Hindlimb muscle (tissue), 1 donor: ENCODE results near the gene NOXA1. TPM values are rescaled to one million over a fixed set of nuclear protein-coding genes. Genes with fewer than 3 reads are reported as not detected.
"Not testable (repeated sequence)": the region's sequence is repeated elsewhere in the genome, so short reads cannot be mapped to it uniquely, and the experiment has no call there.

ENCODE experiments used
- DNase-seq: peaks from one replicate; pipeline ENCODE4 v3.0.0-alpha.2; 2013
- polyA plus RNA-seq: library from polyadenylated mRNA; unstranded; fragments of 120-200 nt; gene quantifications from one replicate; pipeline ENCODE4 v1.2.1, GENCODE V29; 2013; ENCODE audit not compliant: insufficient read length

Gene NOXA1
- polyA plus RNA-seq, 1 donor = 4.2 TPM

DNA sequence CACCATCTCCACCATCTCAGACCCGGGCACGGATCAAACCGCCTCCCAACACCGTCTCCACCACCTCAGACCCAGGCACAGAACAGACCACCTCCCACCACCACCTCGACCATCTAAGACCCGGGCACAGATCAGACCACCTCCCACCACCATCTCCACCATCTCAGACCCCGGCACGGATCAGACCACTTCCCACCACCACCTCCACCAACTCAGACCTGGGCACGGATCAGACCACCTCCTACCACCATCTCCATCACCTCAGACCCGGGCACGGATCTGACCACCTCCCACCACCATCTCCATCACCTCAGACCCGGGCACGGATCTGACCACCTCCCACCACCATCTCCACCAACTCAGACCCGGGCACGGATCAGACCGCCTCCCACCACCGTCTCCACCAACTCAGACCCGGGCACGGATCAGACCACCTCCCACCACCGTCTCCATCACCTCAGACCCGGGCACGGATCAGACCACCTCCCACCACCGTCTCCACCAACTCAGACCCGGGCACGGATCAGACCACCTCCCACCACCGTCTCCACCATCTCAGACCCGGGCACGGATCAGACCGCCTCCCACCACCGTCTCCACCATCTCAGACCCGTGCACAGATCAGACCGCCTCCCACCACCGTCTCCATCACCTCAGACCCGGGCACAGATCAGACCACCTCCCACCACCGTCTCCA lies 43.3 kb downstream of the NOXA1 start:
- not testable (repeated sequence) for DNase-seq

DNA sequence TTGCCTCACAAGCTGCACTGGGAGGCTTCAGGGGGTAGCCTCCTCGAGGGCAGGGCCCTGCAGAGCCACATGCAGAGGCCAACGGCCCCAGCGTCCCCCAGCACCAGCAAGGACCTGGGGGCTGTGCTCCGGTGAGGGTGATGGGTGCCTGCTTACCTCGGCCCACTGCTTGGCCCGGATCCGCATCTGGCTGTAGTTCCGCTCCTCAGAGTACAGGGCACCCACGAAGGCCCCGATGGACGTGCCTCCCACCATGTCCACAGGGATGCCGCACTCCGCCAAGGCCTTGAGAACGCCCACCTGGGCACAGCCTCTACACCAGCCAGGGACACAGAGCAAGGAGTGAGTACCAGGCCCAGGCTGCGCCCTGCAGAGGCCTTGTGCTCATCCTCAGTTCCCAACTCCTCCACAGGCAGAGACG lies 44.0 kb downstream of the NOXA1 start:
- no peak for DNase-seq

DNA sequence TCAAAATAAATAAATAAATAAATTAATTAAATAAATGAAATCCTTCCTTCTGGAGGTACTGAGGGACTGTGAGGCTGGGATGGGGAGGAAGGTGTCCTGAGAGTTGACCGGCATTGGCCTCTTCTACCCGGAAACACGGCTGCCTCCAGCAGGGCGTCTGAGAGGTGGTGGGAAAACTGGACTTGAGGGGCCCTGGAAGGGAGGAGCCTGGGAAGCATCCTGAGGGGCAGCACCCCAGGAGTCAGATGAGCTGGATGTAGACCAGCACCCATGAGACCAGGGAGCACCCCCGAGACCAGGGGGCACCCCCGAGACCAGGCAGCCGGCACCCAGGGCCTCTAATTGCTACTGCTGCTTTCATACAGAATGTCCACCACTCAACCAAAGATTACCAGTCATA lies 44.7 kb downstream of the NOXA1 start:
- no peak for DNase-seq

DNA sequence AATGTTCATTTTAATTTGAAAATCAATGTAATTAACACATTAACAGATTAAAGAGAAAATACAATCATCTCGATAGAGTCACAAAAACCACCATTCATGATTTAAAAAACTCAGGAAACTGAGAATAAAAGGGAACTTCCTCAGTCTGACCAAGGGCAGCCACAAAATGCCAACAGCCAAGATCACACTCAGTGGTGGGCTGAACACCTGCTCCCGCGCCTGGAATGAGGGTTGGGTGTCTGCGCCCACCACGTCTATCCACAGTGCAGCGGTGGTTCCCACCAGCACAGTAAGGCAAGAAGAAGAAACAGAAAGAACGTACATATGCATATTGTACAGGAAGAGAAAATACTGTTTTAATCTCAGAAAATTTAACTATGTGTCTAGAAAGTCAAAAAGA lies 47.6 kb downstream of the NOXA1 start:
- no peak for DNase-seq

DNA sequence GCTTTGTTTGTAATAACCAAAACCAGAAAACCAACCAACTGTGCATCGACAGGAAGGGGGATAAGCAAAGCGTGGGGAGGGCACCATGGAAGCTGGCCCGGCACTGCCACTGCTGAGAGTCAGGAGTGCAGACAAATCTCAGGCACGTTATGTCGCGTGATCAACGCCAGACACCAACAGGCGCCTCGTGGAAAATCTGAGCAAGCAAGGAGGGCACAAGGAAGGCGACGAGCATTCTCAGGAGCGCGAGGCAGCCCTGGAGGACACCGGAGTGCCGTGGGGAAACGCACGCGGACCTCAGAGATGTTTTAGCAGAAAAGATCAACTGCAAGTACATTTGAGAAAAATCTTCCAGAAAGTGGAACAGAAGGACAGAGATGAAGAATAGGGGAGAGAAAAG lies 51.1 kb downstream of the NOXA1 start:
- no peak for DNase-seq

DNA sequence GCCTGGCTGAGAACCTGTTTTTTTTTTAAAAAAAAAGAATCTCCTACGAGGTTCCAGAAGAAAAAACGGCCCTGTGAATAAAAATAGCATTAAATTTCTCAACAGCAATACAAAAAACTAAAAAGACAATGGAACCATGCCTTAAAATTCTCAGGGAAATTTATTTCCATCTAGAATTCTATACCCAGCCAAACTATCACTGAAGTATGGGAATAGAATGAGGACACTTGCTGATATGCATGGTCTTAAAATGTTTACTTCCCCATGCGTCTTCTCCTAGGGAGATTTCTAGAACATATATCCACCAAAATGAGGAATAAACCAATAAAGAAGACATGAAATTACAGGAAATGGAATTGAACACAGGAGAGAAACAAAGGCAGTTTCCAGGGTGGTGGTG lies 52.5 kb downstream of the NOXA1 start:
- DNase-seq = no peak

DNA sequence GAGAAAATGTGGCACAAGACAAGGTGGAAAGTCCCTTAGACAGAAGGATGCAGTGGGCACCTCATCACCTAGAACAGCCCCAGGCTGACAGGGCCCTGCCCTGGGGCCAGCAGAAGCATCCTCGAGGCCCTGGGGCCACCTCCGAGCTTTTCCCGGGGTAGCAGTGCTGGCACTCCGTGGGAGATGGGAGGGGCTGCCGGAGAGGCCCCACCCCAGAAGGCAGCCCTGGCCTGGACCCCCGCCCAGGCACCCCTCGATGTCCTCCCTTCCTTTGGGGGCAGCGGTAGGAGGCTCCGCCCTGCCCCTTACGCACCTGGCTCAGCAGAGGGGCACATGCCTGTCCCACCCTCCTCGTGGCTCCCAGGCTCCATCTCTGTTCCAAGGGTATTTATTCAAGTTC lies 53.7 kb downstream of the NOXA1 start:
- DNase-seq = no peak

DNA sequence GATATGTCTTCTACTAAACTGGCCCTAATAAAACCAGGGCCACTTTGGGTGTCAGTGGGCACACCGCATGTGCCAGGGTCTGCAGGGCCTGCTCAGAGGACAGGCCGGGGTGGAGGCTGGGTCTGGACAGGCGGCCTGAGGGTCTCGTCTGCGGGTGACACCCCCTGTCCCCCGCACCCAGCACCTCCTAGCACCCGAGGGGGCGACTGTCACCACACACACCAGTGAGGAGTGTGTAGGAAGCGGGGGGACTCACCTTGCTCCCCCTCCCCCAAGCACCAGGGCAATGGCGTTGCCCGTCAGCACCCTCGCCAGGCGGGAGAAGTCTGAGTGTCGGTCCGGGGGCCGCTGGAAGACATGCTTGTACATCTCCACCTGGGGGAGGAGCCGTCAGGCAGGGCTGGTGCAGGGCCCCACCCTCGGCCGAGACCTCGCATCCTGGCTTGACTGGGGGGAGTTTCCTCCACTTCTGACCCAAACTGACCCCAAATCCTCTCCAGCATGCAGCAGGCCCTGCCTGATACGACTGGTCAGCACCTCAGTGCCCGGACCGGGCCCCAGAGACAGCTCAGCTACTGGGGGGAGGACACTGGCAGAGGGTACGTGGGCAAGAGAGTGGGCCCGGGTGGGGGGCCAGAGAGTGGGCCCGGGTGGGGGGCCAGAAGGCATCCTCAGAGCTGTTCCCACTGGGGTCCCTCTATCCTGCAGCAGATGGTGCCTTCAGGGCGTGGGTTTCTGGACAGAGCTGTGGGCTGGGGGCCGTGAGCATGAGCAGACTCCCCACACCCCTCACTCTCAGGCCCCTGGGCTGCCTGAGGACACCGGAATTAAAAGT lies 54.8 kb downstream of the NOXA1 start:
- DNase-seq = no peak

DNA sequence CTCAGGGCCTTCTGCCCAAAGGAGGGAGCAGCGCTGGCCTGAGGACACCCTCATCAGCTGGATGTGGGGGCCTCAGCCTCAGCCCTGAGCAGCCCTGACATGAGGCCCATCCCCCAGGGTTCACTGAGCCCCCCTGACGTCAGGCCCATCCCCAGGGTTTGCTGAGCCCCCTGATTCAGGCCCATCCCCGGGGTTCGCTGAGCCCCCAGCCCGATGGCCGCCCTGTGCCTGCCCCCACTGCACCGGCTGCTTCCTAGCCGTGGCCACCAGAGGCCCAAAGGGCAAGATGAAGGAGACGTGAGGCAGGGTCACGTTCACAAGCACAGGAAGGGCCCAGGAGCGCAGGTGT lies 55.4 kb downstream of the NOXA1 start:
- DNase-seq = no peak

DNA sequence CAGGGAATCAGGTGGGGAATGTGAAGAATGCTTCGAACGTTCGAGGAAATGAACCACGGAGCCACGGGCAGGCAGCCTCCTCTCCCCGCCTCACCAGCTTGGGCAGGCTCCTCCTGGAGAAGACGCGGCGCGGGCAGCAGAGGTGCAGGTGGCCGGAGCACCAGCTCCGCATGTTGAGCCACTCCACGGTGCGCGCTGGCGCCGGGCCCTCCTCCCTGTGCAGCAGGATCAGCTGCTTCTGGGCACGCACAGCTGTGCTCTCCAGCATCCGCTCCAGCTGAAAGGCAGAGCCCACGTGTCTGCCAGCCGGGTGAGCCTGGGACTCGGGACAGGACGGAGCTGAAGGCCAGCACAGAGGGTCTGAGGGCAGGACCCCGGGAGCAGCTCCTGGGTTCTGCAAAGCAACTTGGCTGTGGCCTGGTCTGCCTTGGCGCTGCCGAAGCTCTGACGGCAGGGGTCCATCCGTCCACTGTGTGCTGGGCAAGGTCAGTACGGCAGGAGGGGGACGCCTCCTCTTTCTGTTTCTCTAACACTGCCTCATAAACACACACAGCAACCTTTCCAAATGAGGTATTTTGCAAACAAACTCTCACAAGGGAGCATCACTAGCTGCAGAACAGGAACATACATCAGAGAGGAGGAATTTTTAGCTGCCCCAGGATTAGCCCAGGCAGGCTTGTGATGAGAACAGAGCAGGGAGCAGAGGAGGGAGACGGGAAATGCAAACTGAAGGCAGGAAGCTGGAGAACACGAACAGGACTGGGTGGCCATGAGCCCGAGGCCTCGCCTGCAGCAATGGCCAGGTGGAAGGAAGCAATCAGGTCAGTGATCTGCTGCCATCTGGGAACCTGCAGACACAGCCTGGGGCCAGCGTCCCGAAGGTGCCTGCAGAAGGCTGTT lies 56.0 kb downstream of the NOXA1 start:
- no peak for DNase-seq

DNA sequence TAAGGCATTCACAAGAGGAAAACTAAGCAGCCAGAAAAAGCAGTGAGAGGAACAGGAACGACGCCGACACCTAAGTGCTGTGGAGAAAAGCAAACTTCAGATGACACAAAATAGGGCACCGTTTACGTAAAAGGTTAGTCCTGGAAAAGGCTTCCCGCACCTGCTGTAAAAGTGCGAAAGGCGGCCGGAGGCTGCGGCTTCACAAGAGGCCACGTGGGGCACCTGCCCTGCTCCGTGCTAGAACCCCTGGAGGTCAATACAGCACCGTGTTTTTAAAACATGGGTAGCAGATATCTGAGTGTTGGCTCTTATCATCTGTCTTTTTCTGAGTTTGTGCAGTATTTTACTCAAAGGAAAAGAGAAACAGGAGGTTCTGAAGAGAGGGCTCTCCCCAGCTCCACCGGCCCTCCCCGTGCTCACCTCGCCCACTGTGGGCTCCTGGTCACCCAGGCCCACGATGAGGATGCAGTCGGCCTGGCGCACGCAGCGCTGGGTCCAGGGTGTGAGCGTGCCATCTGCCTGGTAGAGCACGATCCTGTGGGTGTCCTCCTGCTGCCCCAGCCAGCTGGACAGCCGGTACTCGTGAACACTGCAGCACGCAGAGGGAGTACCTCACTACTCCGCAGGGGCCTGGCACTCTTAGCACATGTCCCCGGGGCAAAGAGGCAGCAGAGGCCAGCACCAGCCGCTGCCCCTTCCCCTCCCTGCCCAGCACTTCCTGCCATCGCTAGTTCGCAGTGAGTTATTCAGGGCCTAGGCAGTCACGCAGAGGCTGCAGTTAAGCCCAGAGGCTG lies 56.9 kb downstream of the NOXA1 start:
- DNase-seq = no peak

DNA sequence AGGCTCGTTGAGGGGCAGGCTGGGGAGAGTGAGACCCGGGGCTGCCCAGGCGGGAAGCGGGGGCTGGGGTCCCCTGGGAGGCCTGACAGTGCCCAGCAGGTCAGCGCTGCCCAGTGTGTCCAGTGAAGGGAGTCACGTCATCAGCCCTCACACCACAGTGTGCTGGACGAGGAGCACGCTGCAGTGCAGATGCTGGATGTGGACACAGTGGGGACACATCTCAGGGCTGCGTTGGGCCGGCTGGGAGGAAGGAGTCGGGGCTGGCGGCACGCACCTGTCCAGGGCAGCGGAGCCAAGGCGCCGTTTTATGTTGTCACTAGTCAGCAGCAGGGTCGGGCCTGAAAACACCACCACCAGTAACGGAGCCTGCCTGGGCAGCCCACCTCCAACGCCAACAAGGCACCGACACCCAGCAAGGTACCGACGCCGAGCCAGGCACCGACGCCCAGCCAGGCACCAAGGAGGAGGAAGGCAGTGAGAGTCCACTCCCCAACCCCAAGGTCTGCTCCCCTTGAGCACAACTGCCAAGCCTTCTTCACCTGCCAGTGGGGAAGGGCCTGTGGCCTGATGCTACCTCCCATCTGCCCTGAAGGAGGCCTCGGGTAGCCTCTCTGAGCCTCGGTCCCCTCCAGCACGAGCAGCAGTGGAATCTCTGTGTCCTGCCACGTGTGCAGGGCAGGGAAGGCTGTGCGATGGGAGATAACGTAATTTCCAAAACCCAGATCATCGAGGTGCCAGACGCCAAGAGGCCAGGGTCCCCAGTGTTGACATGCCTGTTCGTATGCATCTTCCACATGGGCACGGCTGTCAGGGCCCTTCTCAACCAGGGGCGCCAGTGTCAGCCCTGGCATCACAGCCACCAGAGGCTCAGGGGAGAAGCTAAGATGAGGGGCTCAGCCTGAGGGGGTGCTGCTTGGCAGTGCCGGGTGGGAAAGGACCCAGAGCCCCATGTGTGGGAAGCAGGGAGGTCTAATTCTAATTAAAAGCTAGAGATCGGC lies 57.8 kb downstream of the NOXA1 start:
- DNase-seq = no peak

DNA sequence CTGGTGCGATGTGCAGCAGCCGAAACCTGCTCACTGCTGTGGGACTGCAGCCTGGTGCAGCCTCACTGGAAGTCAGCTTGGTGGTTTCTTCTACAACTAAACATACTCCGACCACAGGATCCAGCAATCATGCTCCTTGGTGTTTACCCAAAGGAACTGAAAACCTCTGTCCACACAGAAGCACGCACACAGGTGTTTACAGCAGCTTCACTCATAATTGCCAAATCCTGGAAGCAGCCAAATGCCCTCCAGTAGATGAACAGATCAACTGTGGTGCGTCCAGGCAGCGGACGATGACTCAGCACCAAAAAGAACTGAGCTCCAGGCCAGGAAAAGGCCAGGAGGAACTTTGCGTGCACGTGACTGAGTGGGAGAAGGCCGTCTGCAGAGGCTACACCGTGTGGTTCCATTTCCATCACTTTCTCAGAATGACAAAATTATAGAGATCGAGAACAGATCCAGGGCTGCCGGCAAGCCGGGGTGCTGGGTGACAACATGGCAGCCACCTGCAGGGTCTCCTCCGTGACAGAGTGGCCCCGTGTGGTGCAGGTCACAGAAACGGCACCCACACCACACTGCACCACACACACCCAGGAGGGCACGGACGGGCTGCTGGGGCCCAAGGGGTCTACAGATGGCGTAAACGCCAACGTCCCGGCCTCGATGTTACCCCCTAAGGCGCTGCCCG lies 59.0 kb downstream of the NOXA1 start:
- DNase-seq = no peak

Other genes with a start within 250 kb of the NOXA1 start
- 36.3 TPM for gene ANAPC2, start 234.8 kb upstream of the NOXA1 start, polyA plus RNA-seq
- gene SSNA1, start 234.7 kb upstream of the NOXA1 start, polyA plus RNA-seq = 66.5 TPM
- gene TPRN, start 222.7 kb upstream of the NOXA1 start, polyA plus RNA-seq = 14.0 TPM
- gene TMEM203, start 217.7 kb upstream of the NOXA1 start, polyA plus RNA-seq = 36.1 TPM
- 10.5 TPM for gene NDOR1, start 217.7 kb upstream of the NOXA1 start, polyA plus RNA-seq
- gene RNF208, start 201.2 kb upstream of the NOXA1 start, polyA plus RNA-seq = 4.2 TPM
- gene CYSRT1, start 198.2 kb upstream of the NOXA1 start, polyA plus RNA-seq = 2.5 TPM
- gene RNF224, start 195.9 kb upstream of the NOXA1 start, polyA plus RNA-seq = 2.1 TPM
- gene SLC34A3, start 192.5 kb upstream of the NOXA1 start, polyA plus RNA-seq = 1.8 TPM
- gene TUBB4B, start 182.1 kb upstream of the NOXA1 start, polyA plus RNA-seq = 145 TPM
- not detected for gene STPG3, start 172.1 kb upstream of the NOXA1 start, polyA plus RNA-seq
- 53.1 TPM for gene NELFB, start 168.1 kb upstream of the NOXA1 start, polyA plus RNA-seq
- gene TOR4A, start 145.7 kb upstream of the NOXA1 start, polyA plus RNA-seq = 7.9 TPM
- gene NRARP, start 121.1 kb upstream of the NOXA1 start, polyA plus RNA-seq = 3.9 TPM
- 16.6 TPM for gene EXD3, start 231 bp upstream of the NOXA1 start, polyA plus RNA-seq
- gene ENTPD8, start 18.0 kb downstream of the NOXA1 start, polyA plus RNA-seq = 0.98 TPM
- gene NSMF, start 35.9 kb downstream of the NOXA1 start, polyA plus RNA-seq = 18.1 TPM
- gene PNPLA7, start 127.0 kb downstream of the NOXA1 start, polyA plus RNA-seq = 4.5 TPM
- 34.2 TPM for gene MRPL41, start 128.5 kb downstream of the NOXA1 start, polyA plus RNA-seq
- 29.3 TPM for gene DPH7, start 155.5 kb downstream of the NOXA1 start, polyA plus RNA-seq
- gene ZMYND19, start 167.1 kb downstream of the NOXA1 start, polyA plus RNA-seq = 19.0 TPM
- 48.6 TPM for gene ARRDC1, start 182.3 kb downstream of the NOXA1 start, polyA plus RNA-seq
- gene EHMT1, start 195.6 kb downstream of the NOXA1 start, polyA plus RNA-seq = 50.4 TPM